Right lobe of liver (tissue), 6 donors: ENCODE data around the gene ZSCAN12. TPM values are rescaled to one million over a fixed set of nuclear protein-coding genes. Genes with fewer than 3 reads are reported as not detected.

ENCODE experiments used
- ATAC-seq, 4 donors: fragments of 200-7000 bp; cut with Tn5 transposase; one replicate each; pipeline ENCODE4 v1.9.1; 2020; ENCODE audit warnings: mild to moderate bottlenecking in 4 of 4, moderate library complexity in 4 of 4
- DNase-seq, 3 donors: peaks; one replicate each; pipeline ENCODE4 v3.0.0-alpha.2; 2020
- H3K27ac ChIP-seq, 3 donors: fragments of 200-600 bp; one replicate each; pipeline ENCODE4 v1.8.0; 2022
- H3K27me3 ChIP-seq, 2 donors: fragments of 200-600 bp; one replicate each; pipeline ENCODE4 v1.8.0; 2022
- H3K36me3 ChIP-seq, 4 donors: fragments of 200-600 bp; sonication (generic) in 1 of 4; one replicate each; pipeline versions ENCODE4 v1.5.1 to v1.8.0; 2017 to 2022; ENCODE audit warnings: control low read depth in 1 of 4
- H3K4me1 ChIP-seq, 4 donors: fragments of 200-600 bp; sonication (generic) in 1 of 4; one replicate each; pipeline versions ENCODE4 v1.5.1 to v1.8.0; 2017 to 2022; ENCODE audit warnings: control low read depth in 1 of 4
- H3K4me3 ChIP-seq, 3 donors: fragments of 200-600 bp; one replicate each; pipeline ENCODE4 v1.8.0; 2022
- H3K9me3 ChIP-seq, 4 donors: fragments of 200-600 bp; sonication (generic) in 1 of 4; one replicate each; pipeline versions ENCODE4 v1.5.1 to v1.8.0; 2017 to 2022; ENCODE audit warnings: control low read depth in 1 of 4
- POLR2A ChIP-seq: fragments of 450-650 bp; IDR thresholded peaks from one replicate; pipeline ENCODE4 v1.6.1; 2017; ENCODE audit warnings: antibody characterized with exemption, mild to moderate bottlenecking
- WGBS: methylation state at CpG from one replicate; pipeline ENCODE4 v1.1.6; 2018; ENCODE audit warnings: low coverage, low lambda C conversion rate; ENCODE audit not compliant: insufficient coverage; ENCODE audit errors: missing lambda C conversion rate; 5-methylcytosine and 5-hydroxymethylcytosine counted together
- intact Hi-C, 2 donors: fragments of 100-400 bp; cut with DNase I; formaldehyde crosslinking; loops; one replicate each; pipeline versions ENCODE4 v1.11.2 to v1.14.1; 2022
- small RNA-seq, 2 experiments: library from RNA; depleted of rRNA; stranded (forward); fragments of <200 nt; gene quantifications; one replicate each; pipeline ENCODE3, GENCODE V24; 2016
- total RNA-seq, 6 experiments: library from RNA; depleted of rRNA in 2 of 6; stranded (reverse); fragments of >200 nt in 2 of 6; fragmentation: NEBNext Ultra II Directional in 3 of 6; extraction: Animal tissue kit (Norgen Biotek cat#: 25700) in 3 of 6; gene quantifications; one replicate each; pipeline versions ENCODE4 v1.1.0 to v1.2.4, GENCODE V29; 2016 to 2023
- TF ChIP-seq, protein P1 (sequence below), 4 donors: fragments of 200-600 bp in 3 of 4; fragments of 450-650 bp in 1 of 4; IDR thresholded peaks; one replicate each; pipeline versions ENCODE4 v1.5.1 to v1.8.0; 2016 to 2022; ENCODE audit warnings: antibody characterized with exemption in 4 of 4, mild to moderate bottlenecking in 2 of 4
- donor health status: DM: no; HTN: yes; CAD: no.
- donor health status: DM: no; HTN: no; CAD: no.
- donor health status: DM: no; HTN: no; CAD: no.
- donor health status: DM: no; HTN: yes; CAD: no.
- donor health status: DM: no; HTN: yes; CAD: no.

Gene ZSCAN12
- total RNA-seq, 6 experiments from 2014 or later, result 1.4 to 1.6 (median 1.5) TPM

DNA sequence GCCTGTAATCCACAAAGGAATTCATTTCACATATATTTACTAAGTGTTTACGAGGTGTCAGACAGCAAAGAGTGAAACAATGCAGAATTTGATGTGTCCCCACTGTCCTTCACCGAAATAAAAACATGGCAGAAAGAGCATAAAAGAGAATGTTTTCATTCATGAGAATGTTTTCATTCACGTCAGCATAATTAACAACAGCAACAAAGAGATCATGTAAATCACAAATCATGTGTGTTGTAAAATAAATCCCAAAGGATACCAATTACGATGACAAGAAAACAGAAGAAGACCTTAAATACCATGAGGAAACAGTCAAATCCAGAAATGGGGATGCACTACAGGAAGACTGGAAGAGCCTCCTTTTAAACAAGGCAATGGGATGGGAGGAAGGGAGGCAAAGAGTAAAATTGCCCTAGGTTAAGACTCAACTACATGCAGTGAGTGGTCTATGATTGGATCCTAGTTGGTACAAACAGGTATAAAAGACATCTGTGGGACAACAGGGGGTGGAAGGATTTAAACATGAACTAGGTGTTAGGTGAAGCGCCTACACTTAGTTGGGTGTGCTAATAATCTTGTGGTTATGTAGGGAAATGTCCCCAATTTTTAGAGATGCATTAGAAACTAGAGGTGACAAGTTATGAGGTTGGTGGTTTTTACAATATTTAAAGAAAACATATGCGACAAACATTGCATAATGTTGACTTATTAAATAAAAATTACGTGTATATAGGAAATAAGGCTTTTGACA is 65.1 kb downstream of the ZSCAN12 start:
- no peak for DNase-seq
- Histone ChIP-seq H3K4me1 (peaks cover 0 to 5% (median 0%) of the 10 kb centered on the region in 4 donors), H3K36me3 (no peaks in the 10 kb centered on the region), H3K4me3 (peak overlapping the region in 2 of 3 donors; percentile 61 to 72), H3K9me3 (no peaks in the 10 kb centered on the region), H3K27ac (peak overlapping the region; percentile 91 to 99 (median 93)), H3K27me3 (no peaks in the 10 kb centered on the region)
- intact Hi-C loops, result no loop called here
- WGBS, result 74% methylated on average over 7 of the region's 7 CpGs
- ATAC-seq, result no peak
- TF ChIP-seq, protein P1, sequence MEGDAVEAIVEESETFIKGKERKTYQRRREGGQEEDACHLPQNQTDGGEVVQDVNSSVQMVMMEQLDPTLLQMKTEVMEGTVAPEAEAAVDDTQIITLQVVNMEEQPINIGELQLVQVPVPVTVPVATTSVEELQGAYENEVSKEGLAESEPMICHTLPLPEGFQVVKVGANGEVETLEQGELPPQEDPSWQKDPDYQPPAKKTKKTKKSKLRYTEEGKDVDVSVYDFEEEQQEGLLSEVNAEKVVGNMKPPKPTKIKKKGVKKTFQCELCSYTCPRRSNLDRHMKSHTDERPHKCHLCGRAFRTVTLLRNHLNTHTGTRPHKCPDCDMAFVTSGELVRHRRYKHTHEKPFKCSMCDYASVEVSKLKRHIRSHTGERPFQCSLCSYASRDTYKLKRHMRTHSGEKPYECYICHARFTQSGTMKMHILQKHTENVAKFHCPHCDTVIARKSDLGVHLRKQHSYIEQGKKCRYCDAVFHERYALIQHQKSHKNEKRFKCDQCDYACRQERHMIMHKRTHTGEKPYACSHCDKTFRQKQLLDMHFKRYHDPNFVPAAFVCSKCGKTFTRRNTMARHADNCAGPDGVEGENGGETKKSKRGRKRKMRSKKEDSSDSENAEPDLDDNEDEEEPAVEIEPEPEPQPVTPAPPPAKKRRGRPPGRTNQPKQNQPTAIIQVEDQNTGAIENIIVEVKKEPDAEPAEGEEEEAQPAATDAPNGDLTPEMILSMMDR (IDR thresholded peaks at IDR 0.05), result no peak
- no peak for TF ChIP-seq POLR2A

DNA sequence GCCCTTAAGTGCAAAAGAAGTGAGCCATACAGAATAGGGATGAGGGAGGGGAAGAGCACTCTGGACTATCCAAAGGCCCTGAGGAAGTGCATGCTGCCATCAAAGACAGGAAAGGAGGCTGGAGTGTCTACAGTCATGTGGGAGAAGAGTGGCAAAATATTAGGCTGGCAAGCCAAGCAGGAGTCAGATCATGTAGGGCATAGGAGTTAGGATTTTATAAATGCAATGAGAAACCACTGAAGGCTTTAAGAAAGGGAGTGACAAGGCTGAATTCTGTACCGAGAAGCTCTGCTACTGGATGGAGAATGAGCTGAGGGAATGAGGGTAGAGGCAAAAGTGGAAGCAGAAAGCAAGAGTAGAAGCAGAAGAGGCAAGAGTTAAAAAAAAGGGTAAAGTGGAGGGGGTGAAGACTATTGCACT is 65.9 kb downstream of the ZSCAN12 start:
- intact Hi-C loops, result no loop called here
- DNase-seq (no peak), ATAC-seq (no peak)
- 85% methylated on average over 1 of the region's 1 CpG for WGBS
- Histone ChIP-seq H3K4me1 (peaks cover 0 to 5% (median 0%) of the 10 kb centered on the region in 4 donors), H3K4me3 (no peak overlapping the region), H3K36me3 (no peaks in the 10 kb centered on the region), H3K27me3 (no peaks in the 10 kb centered on the region), H3K27ac (no peak overlapping the region), H3K9me3 (no peaks in the 10 kb centered on the region)
- TF ChIP-seq, protein P1 (IDR thresholded peaks at IDR 0.05), result no peak
- TF ChIP-seq POLR2A, result no peak

- H3K4me1 ChIP-seq, result peaks cover 0 to 5% (median 0%) of the 10 kb centered on the region in 4 donors
- no peak overlapping the region for H3K4me3 ChIP-seq
- TF ChIP-seq, protein P1 (IDR thresholded peaks at IDR 0.05), result no peak
- TF ChIP-seq POLR2A, result no peak
- ATAC-seq, result no peak
- 90% methylated on average over 2 of the region's 2 CpGs for WGBS
- H3K9me3 ChIP-seq, result no peaks in the 10 kb centered on the region
- DNase-seq, result no peak
- no peaks in the 10 kb centered on the region for H3K36me3 ChIP-seq
- intact Hi-C loops, result no loop called here
- no peak overlapping the region for H3K27ac ChIP-seq
- no peaks in the 10 kb centered on the region for H3K27me3 ChIP-seq
Measured at GRCh38 chr6:28333047-28333446, 66.5 kb downstream of the ZSCAN12 start.

DNA sequence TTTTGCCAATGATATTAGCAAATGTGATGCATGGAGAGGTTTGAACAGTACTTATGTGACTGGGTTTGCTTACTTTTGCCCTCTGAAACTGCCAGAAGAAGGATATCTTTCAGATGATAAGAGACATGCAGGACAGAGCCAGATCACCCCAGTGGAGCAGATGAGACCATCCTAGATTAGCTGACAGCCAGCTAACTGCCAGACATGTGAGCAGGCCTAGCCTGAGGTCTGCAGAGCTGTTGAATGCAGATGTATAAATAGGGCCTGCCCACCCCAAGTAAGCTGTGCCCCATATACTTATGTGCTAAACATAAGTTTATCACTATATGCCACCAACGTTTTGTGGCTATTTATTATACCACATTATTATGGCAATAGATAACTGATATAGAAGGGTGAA is 69.5 kb downstream of the ZSCAN12 start:
- 38% methylated on average over 1 of the region's 1 CpG for WGBS
- Histone ChIP-seq H3K9me3 (peaks cover 0 to 10% (median 2%) of the 10 kb centered on the region in 4 donors), H3K4me1 (peaks cover 0 to 5% (median 0%) of the 10 kb centered on the region in 4 donors), H3K27me3 (no peaks in the 10 kb centered on the region), H3K36me3 (peaks cover 0 to 16% (median 1%) of the 10 kb centered on the region in 4 donors), H3K27ac (no peak overlapping the region), H3K4me3 (no peak overlapping the region)
- DNase-seq, result no peak
- intact Hi-C loops, result no loop called here
- no peak for ATAC-seq
- no peak for TF ChIP-seq POLR2A
- TF ChIP-seq, protein P1 (IDR thresholded peaks at IDR 0.05), result no peak

Small RNA genes lying within 50 kb of the gene (small RNA-seq; reads per million reads assigned to genes)
- 0 reads per million in 2 experiments for gene RNU2-45P

Other genes starting within 250 kb of the ZSCAN12 start
- gene ZSCAN9, start 174.5 kb downstream of the ZSCAN12 start, total RNA-seq, result 1 to 10 TPM; 2.0 to 3.9 (median 3.3) TPM
- gene ZKSCAN4, start 147.5 kb downstream of the ZSCAN12 start, total RNA-seq, result 1 to 10 TPM; 1.1 to 2.6 (median 2.3) TPM
- gene NKAPL, start 140.4 kb downstream of the ZSCAN12 start, total RNA-seq, result 1 to 10 TPM in 1 of 6 experiments, under 1 TPM in 5; 0.15 to 1.0 (median 0.36) TPM
- 1 to 10 TPM; 2.7 to 8.1 (median 5.3) TPM for gene ZSCAN26, start 132.6 kb downstream of the ZSCAN12 start, total RNA-seq
- gene PGBD1, start 118.2 kb downstream of the ZSCAN12 start, total RNA-seq, result 1 to 10 TPM; 1.1 to 2.0 (median 1.3) TPM
- 1 to 10 TPM; 3.7 to 6.9 (median 4.6) TPM for gene ZSCAN31, start 63.6 kb downstream of the ZSCAN12 start, total RNA-seq
- gene ZKSCAN3, start 49.8 kb downstream of the ZSCAN12 start, total RNA-seq, result 1 to 10 TPM; 1.3 to 3.8 (median 2.5) TPM
- under 1 TPM in 5 of 6 experiments, not detected in 1; 0.25 to 0.73 (median 0.43) TPM for gene ZSCAN23, start 43.7 kb upstream of the ZSCAN12 start, total RNA-seq
- gene GPX6, start 116.0 kb upstream of the ZSCAN12 start, total RNA-seq, result not detected
- gene GPX5, start 126.1 kb upstream of the ZSCAN12 start, total RNA-seq, result not detected